ENCODE results near the gene RALGPS1. TPM values are rescaled to one million over a fixed set of nuclear protein-coding genes. Genes with fewer than 3 reads are reported as not detected.

RALGPS1 gene
- polyA plus RNA-seq, 1 of the 3 experiments (the other 2 are of a cell fraction): 3.9 TPM

DNA sequence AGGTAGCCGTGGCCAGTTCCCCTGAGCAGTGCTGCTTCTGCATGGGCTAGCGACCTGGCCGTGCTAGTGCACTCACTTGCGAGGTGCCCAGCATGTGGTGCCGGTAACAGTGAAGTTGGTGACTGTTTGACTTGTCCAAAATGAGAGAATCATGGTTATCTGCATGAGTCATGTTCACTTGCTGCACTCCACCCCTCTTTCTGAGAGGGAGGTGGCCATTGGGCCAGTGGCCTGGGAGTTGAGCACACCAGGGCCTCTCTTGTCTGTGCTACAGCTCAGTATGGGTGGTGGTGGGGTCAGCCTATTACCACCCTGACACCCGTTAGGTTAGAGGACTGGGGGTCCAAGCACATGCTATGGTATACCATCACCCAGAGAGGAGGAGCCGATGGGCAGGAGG lies 294.6 kb downstream of the RALGPS1 start (continued):
- TF ChIP-seq IRF3 (IDR thresholded peaks at IDR 0.05; ENCODE audit: low read depth, low read length) (no peak), NRF1 (IDR thresholded peaks at IDR 0.05; ENCODE audit: low read depth, low read length) (no peak)

DNA sequence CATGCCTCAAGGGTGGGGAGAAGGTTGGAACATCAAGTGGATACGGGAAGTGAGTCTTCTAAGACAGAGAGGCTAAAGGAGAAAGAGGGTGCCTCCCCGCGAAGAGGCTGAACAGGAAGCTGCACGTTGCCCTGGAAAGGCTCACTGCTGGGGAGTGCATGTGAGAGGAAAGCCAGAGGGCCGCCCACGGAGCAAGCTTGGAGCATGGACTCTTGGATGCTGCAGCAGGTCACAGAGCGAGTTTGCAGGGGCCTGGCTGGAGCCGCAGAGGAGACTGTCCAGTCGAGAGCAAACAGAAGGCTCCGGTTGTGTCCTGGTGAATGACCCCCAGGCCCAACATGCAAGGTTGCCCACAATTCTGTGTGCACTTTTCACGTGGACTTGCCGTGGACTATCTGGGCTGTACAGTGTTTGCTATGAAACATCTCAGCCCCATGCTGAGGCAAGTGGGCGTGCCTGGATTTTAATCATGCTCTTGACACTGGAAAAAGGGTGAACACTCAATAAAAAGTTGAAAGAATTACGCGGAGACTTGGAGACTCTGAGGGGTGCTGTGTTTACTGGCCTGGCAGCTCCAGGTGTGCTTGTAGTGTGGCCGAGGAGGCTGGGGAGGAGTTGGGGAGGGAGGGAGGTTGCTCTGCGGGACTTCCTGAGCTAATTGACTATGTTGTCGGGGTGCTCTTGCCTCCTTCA lies 295.5 kb downstream of the RALGPS1 start:
- Histone ChIP-seq H3K9me3 (no peaks in the 10 kb centered on the region), H3K27ac (ENCODE audit: low read depth in 2 of 2, low read length in 1 of 2) (no peak overlapping the region), H3K79me2 (ENCODE audit: insufficient read depth) (no peaks in the 10 kb centered on the region), H3K9me2 (no peaks in the 10 kb centered on the region), H3K4me1 (ENCODE audit: control insufficient read depth in 1 of 2, insufficient read depth in 2 of 2, low read depth in 1 of 2, low read length in 1 of 2) (peaks cover 0 to 8% of the 10 kb centered on the region in 2 experiments; a peak in 1 of 4 replicates), H4K20me1 (ENCODE audit: insufficient read depth) (no peaks in the 10 kb centered on the region), H3F3A (replicated peaks; ENCODE audit: insufficient read depth) (no peaks in the 10 kb centered on the region), H3K4me3 (ENCODE audit: low read depth in 2 of 2, low read length in 1 of 2) (no peak overlapping the region), H3K27me3 (ENCODE audit: insufficient read depth) (no peaks in the 10 kb centered on the region), H3K36me3 (replicated peaks in 1 of 2; ENCODE audit: control insufficient read depth in 1 of 2, insufficient read depth in 2 of 2, low read length in 1 of 2) (no peaks in the 10 kb centered on the region), H3K9ac (no peak overlapping the region), H3K4me2 (no peak overlapping the region), H2AFZ (ENCODE audit: low read depth) (no peak overlapping the region)
- no peak for TF ChIP-seq GABPA (IDR thresholded peaks at IDR 0.05; ENCODE audit: low read depth)
- no peak for TF ChIP-seq IRF3 (IDR thresholded peaks at IDR 0.05; ENCODE audit: low read depth, low read length)
- CTCF ChIA-PET: interaction anchor here (1.0 to 8.4 kb wide), 8 partner anchors 11 to 270 kb away, joined by 3 to 61 read pairs (median 6); partner anchors contain the start of gene SLC2A8
- POLR2A ChIA-PET: no interaction called here
- WGBS (ENCODE audit: low lambda C conversion rate): 87% methylated on average over 18 of the region's 18 CpGs
- no peak for DNase-seq

GRCh38 chr9:127210851-127211730 lies 296.5 kb downstream of the RALGPS1 start:
- 81% methylated on average over 19 of the region's 20 CpGs for WGBS (ENCODE audit: low lambda C conversion rate)
- no peak overlapping the region for H3K9ac ChIP-seq
- H3K4me3 ChIP-seq (ENCODE audit: low read depth in 2 of 2, low read length in 1 of 2): no peak overlapping the region
- DNase-seq: no peak
- H3K9me3 ChIP-seq: no peaks in the 10 kb centered on the region
- H3K4me2 ChIP-seq: no peak overlapping the region
- H3K79me2 ChIP-seq (ENCODE audit: insufficient read depth): no peaks in the 10 kb centered on the region
- H2AFZ ChIP-seq (ENCODE audit: low read depth): no peak overlapping the region
- H4K20me1 ChIP-seq (ENCODE audit: insufficient read depth): no peaks in the 10 kb centered on the region
- H3F3A ChIP-seq (replicated peaks; ENCODE audit: insufficient read depth): no peaks in the 10 kb centered on the region
- ChIA-PET CTCF (interaction anchor here (1.0 to 8.4 kb wide), 8 partner anchors 10 to 271 kb away, joined by 3 to 61 read pairs (median 7); partner anchors contain the start of gene SLC2A8), POLR2A (no interaction called here)
- peaks cover 0 to 5% of the 10 kb centered on the region in 2 experiments; a peak in 1 of 4 replicates for H3K4me1 ChIP-seq (ENCODE audit: control insufficient read depth in 1 of 2, insufficient read depth in 2 of 2, low read depth in 1 of 2, low read length in 1 of 2)
- H3K27me3 ChIP-seq (ENCODE audit: insufficient read depth): no peaks in the 10 kb centered on the region
- H3K36me3 ChIP-seq (replicated peaks in 1 of 2; ENCODE audit: control insufficient read depth in 1 of 2, insufficient read depth in 2 of 2, low read length in 1 of 2): no peaks in the 10 kb centered on the region
- H3K9me2 ChIP-seq: no peaks in the 10 kb centered on the region
- H3K27ac ChIP-seq (ENCODE audit: low read depth in 2 of 2, low read length in 1 of 2): no peak overlapping the region
- TF ChIP-seq, protein P1, sequence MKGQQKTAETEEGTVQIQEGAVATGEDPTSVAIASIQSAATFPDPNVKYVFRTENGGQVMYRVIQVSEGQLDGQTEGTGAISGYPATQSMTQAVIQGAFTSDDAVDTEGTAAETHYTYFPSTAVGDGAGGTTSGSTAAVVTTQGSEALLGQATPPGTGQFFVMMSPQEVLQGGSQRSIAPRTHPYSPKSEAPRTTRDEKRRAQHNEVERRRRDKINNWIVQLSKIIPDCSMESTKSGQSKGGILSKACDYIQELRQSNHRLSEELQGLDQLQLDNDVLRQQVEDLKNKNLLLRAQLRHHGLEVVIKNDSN (IDR thresholded peaks at IDR 0.05; ENCODE audit: borderline replicate concordance, low read depth): no peak
- TF ChIP-seq GATA2 (CRISPR knock-in tag; IDR thresholded peaks at IDR 0.05) (no peak), RCOR1 (IDR thresholded peaks at IDR 0.05; ENCODE audit: low read length) (no peak), FOXJ3 (CRISPR knock-in tag; IDR thresholded peaks at IDR 0.05) (no peak), REST (IDR thresholded peaks at IDR 0.05; ENCODE audit: low read depth, low read length) (no peak), IRF3 (IDR thresholded peaks at IDR 0.05; ENCODE audit: low read depth, low read length) (no peak), RAD21 (IDR thresholded peaks at IDR 0.05; ENCODE audit: low read length) (no peak), FOXM1 (IDR thresholded peaks at IDR 0.05; ENCODE audit: low read depth) (no peak), NFIC (IDR thresholded peaks at IDR 0.05; ENCODE audit: borderline replicate concordance) (no peak), MEF2A (IDR thresholded peaks at IDR 0.05; ENCODE audit: borderline replicate concordance, low read depth) (no peak), NRF1 (IDR thresholded peaks at IDR 0.05; ENCODE audit: low read depth, low read length) (no peak)
